Upper lobe of left lung (tissue), 4 donors: Measurements from ENCODE around the gene SLC25A26.

Experiments used
- EP300 ChIP-seq, 4 donors: sonication (generic); formaldehyde crosslinking; IDR thresholded peaks; one replicate each; pipeline ENCODE4 v1.5.1; 2017; ENCODE audit warnings: antibody characterized with exemption in 4 of 4, control low read depth in 2 of 4
- POLR2A ChIP-seq, 4 donors: fragments of 450-650 bp; IDR thresholded peaks; one replicate each; pipeline ENCODE4 v1.5.1; 2016 to 2017; ENCODE audit warnings: antibody characterized with exemption in 4 of 4, mild to moderate bottlenecking in 2 of 4
- POLR2AphosphoS5 ChIP-seq, 2 donors: sonication (generic); formaldehyde crosslinking; IDR thresholded peaks; one replicate each; pipeline ENCODE4 v1.5.1; 2017; ENCODE audit warnings: antibody characterized with exemption in 2 of 2

DNA sequence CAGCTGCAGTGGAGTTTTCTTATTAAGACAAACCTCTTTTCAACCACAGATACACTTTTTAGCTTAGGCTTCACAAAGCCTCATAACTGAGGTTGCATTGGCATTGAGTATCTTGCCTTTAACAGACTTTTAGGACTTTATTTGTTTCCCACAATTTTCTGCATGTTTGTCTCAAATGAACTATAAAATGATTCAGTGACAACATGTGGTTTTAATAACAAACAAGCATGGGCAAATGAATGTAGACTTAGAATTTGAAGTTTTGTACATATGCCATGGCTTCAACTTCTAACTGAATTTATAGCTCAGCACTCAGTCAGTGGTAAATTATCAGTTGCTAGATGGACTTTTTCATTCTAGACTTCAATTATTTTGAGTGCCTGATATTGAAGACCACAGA lies 101.6 kb downstream of the SLC25A26 start:
- TF ChIP-seq POLR2A (IDR thresholded peaks at IDR 0.05) = no peak
- no peak for TF ChIP-seq POLR2AphosphoS5 (IDR thresholded peaks at IDR 0.05)
- no peak for TF ChIP-seq EP300 (IDR thresholded peaks at IDR 0.05)
